Activated CD4-positive, alpha-beta T cell treated with anti-CD3 and anti-CD28 coated beads for 36 hours (primary cell): ENCODE data around the gene WDR36. TPM values are rescaled to one million over a fixed set of nuclear protein-coding genes. Genes with fewer than 3 reads are reported as not detected.

Experiments
- ATAC-seq: fragments of 200-7000 bp; cut with Tn5 transposase; one replicate; pipeline ENCODE4 v1.10.0; 2021; ENCODE audit warnings: mild to moderate bottlenecking, moderate library complexity
- CTCF ChIA-PET: fragments of 350-600 bp; sonication (Branson Sonifier 250); formaldehyde crosslinking; loops from one replicate; lab custom pipeline; 2021; ENCODE audit warnings: antibody characterized with exemption; lab: Charles Lee
- POLR2A ChIA-PET: fragments of 350-600 bp; sonication (Branson Sonifier 250); formaldehyde crosslinking; loops from one replicate; lab custom pipeline; 2021; ENCODE audit warnings: antibody characterized with exemption, inconsistent platforms; lab: Charles Lee
- DNase-seq: peaks from one replicate; pipeline ENCODE4 v3.0.0-alpha.2; 2020
- H3K27ac Mint-ChIP-seq: one replicate; pipeline ENCODE4 v1.8.0; 2021; ENCODE audit warnings: mixed read lengths
- H3K27me3 Mint-ChIP-seq: one replicate; pipeline ENCODE4 v1.8.0; 2021; ENCODE audit warnings: mixed read lengths
- H3K36me3 Mint-ChIP-seq: one replicate; pipeline ENCODE4 v1.8.0; 2021; ENCODE audit warnings: low read depth, mixed read lengths
- H3K4me1 Mint-ChIP-seq: one replicate; pipeline ENCODE4 v1.8.0; 2021; ENCODE audit warnings: mixed read lengths
- H3K4me3 Mint-ChIP-seq: one replicate; pipeline ENCODE4 v1.8.0; 2021; ENCODE audit warnings: mild to moderate bottlenecking, moderate library complexity, mixed read lengths
- H3K9me3 Mint-ChIP-seq: one replicate; pipeline ENCODE4 v1.8.0; 2021; ENCODE audit warnings: low read depth, mixed read lengths
- intact Hi-C, 2 experiments: fragments of 100-400 bp; cut with DNase I in 1 of 2; cut with micrococcal nuclease in 1 of 2; formaldehyde crosslinking; loops; one replicate each; pipeline versions ENCODE4 v1.14.2 to v1.15.1; 2022 to 2024; cut with DNase I, micrococcal nuclease
- total RNA-seq, 2 experiments: library from RNA; stranded (reverse); gene quantifications; one replicate each; pipeline ENCODE4 v1.2.3, GENCODE V29; 2021

WDR36 gene
- total RNA-seq = 10 to 100 TPM; 58.6 to 61.7 TPM

DNA sequence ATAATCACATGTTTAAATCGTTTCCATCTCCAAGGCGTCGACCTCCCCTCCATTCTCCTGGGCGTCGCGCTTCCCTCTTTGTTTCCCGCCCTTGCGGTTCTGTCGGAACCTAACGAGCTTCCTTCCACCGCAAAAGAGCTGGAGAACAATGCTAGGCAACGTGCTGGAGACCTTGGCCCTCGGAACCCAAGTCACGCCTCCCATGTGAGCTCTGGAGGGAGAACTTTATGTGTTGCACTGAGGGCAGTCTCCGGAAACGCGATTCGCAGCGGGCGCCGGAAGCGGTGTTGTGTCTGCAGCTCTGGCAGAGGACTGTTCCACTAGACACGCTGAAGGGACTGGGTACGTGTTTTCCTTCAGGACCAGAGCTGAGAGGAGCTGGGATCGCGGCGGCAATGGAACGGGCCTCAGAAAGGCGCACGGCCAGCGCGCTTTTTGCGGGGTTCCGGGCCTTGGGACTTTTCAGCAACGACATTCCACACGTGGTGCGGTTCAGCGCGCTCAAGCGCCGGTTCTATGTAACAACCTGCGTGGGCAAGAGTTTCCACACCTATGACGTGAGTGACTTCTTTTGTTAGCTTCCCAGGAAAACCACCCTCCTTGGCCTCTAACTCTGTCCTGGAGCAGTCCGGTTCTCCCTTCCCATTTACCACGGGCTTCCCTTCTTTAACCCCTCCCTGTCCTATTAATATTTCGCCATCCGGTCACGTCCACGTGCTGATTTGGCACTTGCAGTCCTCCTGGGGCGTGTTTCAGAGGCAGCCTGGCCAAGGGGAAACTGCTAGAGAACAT, at the start of gene WDR36:
Gene WDR36, plus strand, starts transcription at position 287 of the 792 bp plus-strand sequence. Its CDS starts 109 bp downstream, at position 396.
- intact Hi-C loops = loop anchor here (1.0 to 10.0 kb wide), 13 partner anchors 19 to 1885 kb away; partner anchors contain the start of genes CAMK4 (in 1 of the 2), DCP2 (in 1 of the 2), MAN2A1 (in 1 of the 2) and NREP (in 1 of the 2)
- Mint-ChIP-seq H3K9me3 (peaks cover 2% of the 10 kb centered on the region), H3K36me3 (peaks cover 32% of the 10 kb centered on the region), H3K27ac (peak within 1 kb of the TSS; percentile 96), H3K4me3 (peak within 1 kb of the TSS; percentile 92), H3K27me3 (peaks cover 4% of the 10 kb centered on the region), H3K4me1 (peaks cover 31% of the 10 kb centered on the region)
- ChIA-PET CTCF (interaction anchor here (0.7 to 1.7 kb wide), 10 partner anchors 9 to 359 kb away, joined by 3 to 4 read pairs (median 3); no protein-coding TSS in a partner anchor), POLR2A (interaction anchor here (1.1 to 1.5 kb wide), 2 partner anchors 14 to 162 kb away, joined by 3 read pairs; no protein-coding TSS in a partner anchor)
- peak; percentile 91 for ATAC-seq
- DNase-seq = peak; percentile 93

DNA sequence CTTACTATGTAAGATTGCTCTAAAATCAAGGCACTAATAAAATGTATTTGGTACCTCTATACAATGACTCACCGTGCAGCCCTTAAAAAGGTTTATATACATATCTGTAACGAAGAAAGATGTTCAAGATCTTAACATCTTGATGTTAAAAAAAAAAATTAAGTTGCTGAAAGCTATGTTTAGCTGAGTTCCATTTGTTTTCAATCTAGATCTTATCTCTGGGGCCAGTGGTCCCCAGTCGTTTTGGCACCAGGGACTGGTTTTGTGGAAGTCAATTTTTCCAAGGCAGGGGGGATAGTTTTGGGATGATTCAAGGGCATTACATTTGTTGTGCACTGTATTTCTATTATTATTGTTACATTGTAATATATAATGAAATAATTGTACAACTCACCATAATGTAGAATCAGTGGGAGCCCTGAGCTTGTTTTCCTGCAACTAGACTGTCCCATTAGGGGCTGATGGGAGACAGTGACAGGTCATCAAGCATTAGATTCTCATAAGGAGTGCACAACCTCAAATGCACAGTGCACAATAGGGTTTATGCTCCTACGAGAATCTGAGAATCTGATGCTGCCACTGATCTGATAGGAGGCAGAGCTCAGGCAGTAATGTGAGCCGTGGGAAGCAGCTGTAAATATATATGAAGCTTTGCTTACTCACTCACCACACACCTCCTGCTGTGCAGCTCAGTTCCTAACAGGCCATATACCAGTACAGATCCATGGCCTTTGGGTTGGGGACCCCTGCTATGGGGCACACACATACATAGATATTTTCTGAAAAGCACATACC, 48.2 kb upstream of the WDR36 start:
- Mint-ChIP-seq H3K27ac (no peak overlapping the region), H3K4me1 (no peaks in the 10 kb centered on the region), H3K27me3 (peaks cover 5% of the 10 kb centered on the region), H3K4me3 (no peak overlapping the region), H3K9me3 (no peaks in the 10 kb centered on the region), H3K36me3 (no peaks in the 10 kb centered on the region)
- CTCF ChIA-PET = no interaction called here
- intact Hi-C loops = no loop called here
- POLR2A ChIA-PET = no interaction called here
- ATAC-seq = no peak
- DNase-seq = no peak

DNA sequence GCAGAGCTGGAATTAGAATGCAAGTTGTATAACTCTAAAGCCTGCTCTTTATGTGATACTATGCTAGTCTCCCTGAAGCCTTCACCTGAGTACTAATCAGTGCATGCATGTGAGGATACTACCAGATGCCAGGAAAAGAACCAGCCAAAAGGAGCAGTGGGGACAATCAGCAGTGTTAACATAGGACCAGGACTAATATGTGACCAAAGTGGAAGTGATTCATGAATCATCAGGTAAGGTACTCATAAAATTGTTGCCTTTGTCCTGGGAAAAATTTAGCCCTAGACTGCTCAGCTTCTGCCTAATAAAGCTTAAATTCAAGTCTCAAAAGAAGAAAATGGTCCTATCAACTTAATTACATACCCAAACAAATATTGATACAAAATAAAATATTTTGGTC, 34.1 kb upstream of the WDR36 start:
- intact Hi-C loops = no loop called here
- DNase-seq (no peak), ATAC-seq (no peak)
- H3K9me3 Mint-ChIP-seq = peaks cover 2% of the 10 kb centered on the region
- ChIA-PET POLR2A (no interaction called here), CTCF (no interaction called here)
- H3K4me1 Mint-ChIP-seq = no peaks in the 10 kb centered on the region
- H3K36me3 Mint-ChIP-seq = peaks cover 1% of the 10 kb centered on the region
- H3K27ac Mint-ChIP-seq = no peak overlapping the region
- no peak overlapping the region for H3K4me3 Mint-ChIP-seq
- H3K27me3 Mint-ChIP-seq = peaks cover 49% of the 10 kb centered on the region

- intact Hi-C loops = no loop called here
- Mint-ChIP-seq H3K36me3 (peaks cover 1% of the 10 kb centered on the region), H3K27me3 (peaks cover 41% of the 10 kb centered on the region), H3K9me3 (peaks cover 2% of the 10 kb centered on the region), H3K4me1 (no peaks in the 10 kb centered on the region), H3K4me3 (no peak overlapping the region), H3K27ac (no peak overlapping the region)
- ATAC-seq (no peak), DNase-seq (no peak)
- CTCF ChIA-PET = interaction anchor here (0.5 kb wide), 1 partner anchor 522 kb away, joined by 3 read pairs; no protein-coding TSS in a partner anchor
- POLR2A ChIA-PET = no interaction called here
Measured at GRCh38 chr5:111060169-111060568, 32.0 kb upstream of the WDR36 start.

- DNase-seq (no peak), ATAC-seq (no peak)
- ChIA-PET POLR2A (no interaction called here), CTCF (no interaction called here)
- no peaks in the 10 kb centered on the region for H3K4me1 Mint-ChIP-seq
- peaks cover 40% of the 10 kb centered on the region for H3K27me3 Mint-ChIP-seq
- no peak overlapping the region for H3K4me3 Mint-ChIP-seq
- intact Hi-C loops = no loop called here
- H3K27ac Mint-ChIP-seq = no peak overlapping the region
- H3K9me3 Mint-ChIP-seq = peaks cover 2% of the 10 kb centered on the region
- H3K36me3 Mint-ChIP-seq = peaks cover 1% of the 10 kb centered on the region
Measured at GRCh38 chr5:111061618-111062017, 30.5 kb upstream of the WDR36 start.

- intact Hi-C loops = no loop called here
- peaks cover 2% of the 10 kb centered on the region for H3K9me3 Mint-ChIP-seq
- H3K4me1 Mint-ChIP-seq = no peaks in the 10 kb centered on the region
- H3K27me3 Mint-ChIP-seq = peaks cover 36% of the 10 kb centered on the region
- H3K36me3 Mint-ChIP-seq = no peaks in the 10 kb centered on the region
- ChIA-PET CTCF (interaction anchor here (0.7 kb wide), 1 partner anchor 291 kb away, joined by 3 read pairs; no protein-coding TSS in a partner anchor), POLR2A (no interaction called here)
- peak; percentile 58 for ATAC-seq
- no peak overlapping the region for H3K27ac Mint-ChIP-seq
- no peak for DNase-seq
- no peak overlapping the region for H3K4me3 Mint-ChIP-seq
Measured at GRCh38 chr5:111063709-111064322, 28.3 kb upstream of the WDR36 start.

GRCh38 chr5:111066261-111066938, 25.7 kb upstream of the WDR36 start:
- Mint-ChIP-seq H3K4me1 (peaks cover 10% of the 10 kb centered on the region), H3K4me3 (no peak overlapping the region), H3K9me3 (no peaks in the 10 kb centered on the region), H3K27me3 (peaks cover 57% of the 10 kb centered on the region), H3K36me3 (no peaks in the 10 kb centered on the region), H3K27ac (no peak overlapping the region)
- ATAC-seq (no peak), DNase-seq (no peak)
- ChIA-PET CTCF (no interaction called here), POLR2A (no interaction called here)
- intact Hi-C loops = no loop called here

DNA sequence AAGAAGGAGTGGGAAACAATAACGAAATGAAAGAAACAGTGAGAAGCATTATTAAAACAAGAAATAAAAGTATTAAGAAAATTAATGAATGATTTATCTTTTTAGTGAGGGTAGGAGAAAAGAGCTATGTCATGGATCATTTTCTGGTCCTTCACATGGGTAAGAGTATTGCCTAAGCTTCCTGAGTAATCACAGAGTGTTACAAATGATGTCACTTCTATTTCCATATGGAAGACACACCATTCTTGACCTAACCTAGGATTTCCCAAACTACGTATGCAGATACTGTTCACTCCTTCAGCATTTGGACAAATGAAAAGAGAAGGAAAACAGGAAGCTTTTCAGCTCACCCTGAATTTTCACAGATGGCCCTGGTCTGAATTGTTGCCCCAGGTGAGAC, 23.9 kb upstream of the WDR36 start:
- Mint-ChIP-seq H3K27ac (no peak overlapping the region), H3K4me1 (peaks cover 10% of the 10 kb centered on the region), H3K36me3 (no peaks in the 10 kb centered on the region), H3K4me3 (no peak overlapping the region), H3K27me3 (peaks cover 74% of the 10 kb centered on the region), H3K9me3 (no peaks in the 10 kb centered on the region)
- ATAC-seq (no peak), DNase-seq (no peak)
- CTCF ChIA-PET = interaction anchor here (0.8 to 1.0 kb wide), 2 partner anchors 12 to 18 kb away, joined by 3 to 4 read pairs; no protein-coding TSS in a partner anchor
- intact Hi-C loops = no loop called here
- POLR2A ChIA-PET = no interaction called here

DNA sequence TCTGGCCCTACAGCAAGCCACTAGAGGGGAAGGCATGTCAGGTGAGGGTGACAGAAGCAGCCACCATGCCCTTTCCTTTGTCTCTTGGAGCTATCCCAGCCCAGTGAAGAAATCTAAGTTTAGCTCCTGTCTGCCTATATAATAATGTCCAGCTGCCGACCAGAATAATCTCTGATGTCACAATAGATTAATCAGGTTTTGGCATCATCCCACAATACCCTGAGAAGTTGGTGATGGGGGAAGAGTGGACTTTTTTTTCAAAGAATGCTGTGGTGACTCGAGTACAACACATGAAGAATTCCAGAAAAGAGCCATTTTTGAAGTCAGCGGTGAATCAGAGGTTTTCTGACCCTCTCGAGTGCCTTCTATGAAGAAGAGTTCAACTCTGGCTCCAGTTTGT, 22.3 kb upstream of the WDR36 start:
- Mint-ChIP-seq H3K4me3 (no peak overlapping the region), H3K4me1 (peaks cover 17% of the 10 kb centered on the region), H3K27ac (no peak overlapping the region), H3K36me3 (no peaks in the 10 kb centered on the region), H3K27me3 (peaks cover 78% of the 10 kb centered on the region), H3K9me3 (no peaks in the 10 kb centered on the region)
- ATAC-seq (no peak), DNase-seq (no peak)
- ChIA-PET POLR2A (no interaction called here), CTCF (no interaction called here)
- intact Hi-C loops = loop anchor here (5.0 kb wide), 2 partner anchors 308 to 313 kb away; no protein-coding TSS in a partner anchor

- peak; percentile 66 for ATAC-seq
- H3K27ac Mint-ChIP-seq = no peak overlapping the region
- ChIA-PET POLR2A (no interaction called here), CTCF (no interaction called here)
- H3K4me1 Mint-ChIP-seq = peaks cover 22% of the 10 kb centered on the region
- intact Hi-C loops = loop anchor here (5.0 kb wide), 2 partner anchors 308 to 313 kb away; no protein-coding TSS in a partner anchor
- peak; percentile 69 for DNase-seq
- peak overlapping the region; percentile 25 for H3K4me3 Mint-ChIP-seq
- H3K9me3 Mint-ChIP-seq = no peaks in the 10 kb centered on the region
- no peaks in the 10 kb centered on the region for H3K36me3 Mint-ChIP-seq
- H3K27me3 Mint-ChIP-seq = peaks cover 77% of the 10 kb centered on the region
Measured at GRCh38 chr5:111070272-111071134, 21.6 kb upstream of the WDR36 start.
